ENCODE measurements around the gene RAD51B. TPM values are rescaled to one million over a fixed set of nuclear protein-coding genes. Genes with fewer than 3 reads are reported as not detected.
"Not testable (repeated sequence)": the region's sequence is repeated elsewhere in the genome, so short reads cannot be mapped to it uniquely, and the experiment has no call there.

The RAD51B gene
- polyA plus RNA-seq, 4 donors, result 10.6 to 13.2 (median 11.3) TPM

GRCh38 chr14:68160779-68161546 is 341.4 kb downstream of the RAD51B start:
- DNase-seq (ENCODE audit: low read depth in 4 of 4, low spot score in 2 of 4), result no peak

- DNase-seq (ENCODE audit: low read depth in 4 of 4, low spot score in 2 of 4), result no peak
These were observed 343.3 kb downstream of the RAD51B start for GRCh38 chr14:68162887-68163286.

GRCh38 chr14:68164711-68165113 is 345.1 kb downstream of the RAD51B start:
- DNase-seq (ENCODE audit: low read depth in 4 of 4, low spot score in 2 of 4), result peak in 1 of 4 donors; percentile 47

GRCh38 chr14:68165274-68165843 is 345.8 kb downstream of the RAD51B start:
- no peak for DNase-seq (ENCODE audit: low read depth in 4 of 4, low spot score in 2 of 4)

- no peak for DNase-seq (ENCODE audit: low read depth in 4 of 4, low spot score in 2 of 4)
These were observed 347.3 kb downstream of the RAD51B start for GRCh38 chr14:68166731-68167382.

GRCh38 chr14:68167383-68168087 is 348.0 kb downstream of the RAD51B start:
- no peak for DNase-seq (ENCODE audit: low read depth in 4 of 4, low spot score in 2 of 4)

GRCh38 chr14:68168460-68169109 is 349.0 kb downstream of the RAD51B start:
- DNase-seq (ENCODE audit: low read depth in 4 of 4, low spot score in 2 of 4), result no peak

GRCh38 chr14:68172216-68172615 is 352.6 kb downstream of the RAD51B start:
- DNase-seq (ENCODE audit: low read depth in 4 of 4, low spot score in 2 of 4), result no peak

GRCh38 chr14:68172627-68173026 is 353.0 kb downstream of the RAD51B start:
- peak in 1 of 4 donors; percentile 69 for DNase-seq (ENCODE audit: low read depth in 4 of 4, low spot score in 2 of 4)

- DNase-seq (ENCODE audit: low read depth in 4 of 4, low spot score in 2 of 4), result no peak
These were observed 353.8 kb downstream of the RAD51B start for GRCh38 chr14:68173227-68173972.

GRCh38 chr14:68174446-68174845 is 354.9 kb downstream of the RAD51B start:
- no peak for DNase-seq (ENCODE audit: low read depth in 4 of 4, low spot score in 2 of 4)

GRCh38 chr14:68176687-68177086 is 357.1 kb downstream of the RAD51B start:
- DNase-seq (ENCODE audit: low read depth in 4 of 4, low spot score in 2 of 4), result no peak

- no peak for DNase-seq (ENCODE audit: low read depth in 4 of 4, low spot score in 2 of 4)
These were observed 358.1 kb downstream of the RAD51B start for GRCh38 chr14:68177728-68178127.

- no peak for DNase-seq (ENCODE audit: low read depth in 4 of 4, low spot score in 2 of 4)
These were observed 358.7 kb downstream of the RAD51B start for GRCh38 chr14:68178282-68178681.

GRCh38 chr14:68181519-68182326 is 362.1 kb downstream of the RAD51B start:
- DNase-seq (ENCODE audit: low read depth in 4 of 4, low spot score in 2 of 4), result no peak

- no peak for DNase-seq (ENCODE audit: low read depth in 4 of 4, low spot score in 2 of 4)
These were observed 362.9 kb downstream of the RAD51B start for GRCh38 chr14:68182492-68182891.

- DNase-seq (ENCODE audit: low read depth in 4 of 4, low spot score in 2 of 4), result not testable (repeated sequence)
These were observed 367.1 kb downstream of the RAD51B start for GRCh38 chr14:68186500-68187276.

GRCh38 chr14:68188174-68188573 is 368.6 kb downstream of the RAD51B start:
- no peak for DNase-seq (ENCODE audit: low read depth in 4 of 4, low spot score in 2 of 4)
